CD8-positive, alpha-beta memory T cell (primary cell): ENCODE measurements around the gene GRM5. TPM values are rescaled to one million over a fixed set of nuclear protein-coding genes. Genes with fewer than 3 reads are reported as not detected.

Experiments
- CTCF ChIA-PET: fragments of 350-600 bp; sonication (Branson Sonifier 250); formaldehyde crosslinking; loops from one replicate; lab custom pipeline; 2021; ENCODE audit warnings: antibody characterized with exemption; lab: Charles Lee
- POLR2A ChIA-PET: fragments of 350-600 bp; sonication (Branson Sonifier 250); formaldehyde crosslinking; loops from one replicate; lab custom pipeline; 2021; ENCODE audit warnings: antibody characterized with exemption; lab: Charles Lee
- DNase-seq, 5 donors: peaks; one replicate each; pipeline versions ENCODE4 v3.0.0 to v3.0.0-alpha.2; 2020 to 2022; ENCODE audit warnings: mixed read lengths in 1 of 5
- H3K27ac ChIP-seq: one replicate; pipeline ENCODE4 v1.7.0; 2013; ENCODE audit warnings: low read depth, mild to moderate bottlenecking, low read length, moderate library complexity
- H3K27me3 ChIP-seq: 2 replicates; pipeline ENCODE4 v1.7.0; 2013; ENCODE audit warnings: low read length, mild to moderate bottlenecking; ENCODE audit not compliant: insufficient read depth, poor library complexity, severe bottlenecking
- H3K36me3 ChIP-seq: 2 replicates; pipeline ENCODE4 v1.7.0; 2013; ENCODE audit warnings: mild to moderate bottlenecking, low read length, moderate library complexity; ENCODE audit not compliant: insufficient read depth
- H3K4me1 ChIP-seq: 2 replicates; pipeline ENCODE4 v1.7.0; 2013; ENCODE audit warnings: mild to moderate bottlenecking, low read length, moderate library complexity; ENCODE audit not compliant: insufficient read depth
- H3K4me3 ChIP-seq: 2 replicates; pipeline ENCODE4 v1.7.0; 2013; ENCODE audit warnings: mild to moderate bottlenecking, low read length
- H3K9me3 ChIP-seq: 2 replicates; pipeline ENCODE4 v1.7.0; 2013; ENCODE audit warnings: mild to moderate bottlenecking, low read length
- H3K27ac Mint-ChIP-seq, 8 donors: one replicate each; pipeline ENCODE4 v1.8.0; 2020 to 2021; ENCODE audit warnings: mixed read lengths in 8 of 8, mild to moderate bottlenecking in 6 of 8, inconsistent platforms in 3 of 8, moderate library complexity in 3 of 8
- H3K27me3 Mint-ChIP-seq, 2 donors: one replicate each; pipeline ENCODE4 v1.8.0; 2020 to 2021; ENCODE audit warnings: mixed read lengths in 2 of 2, mild to moderate bottlenecking in 1 of 2, moderate library complexity in 1 of 2
- H3K36me3 Mint-ChIP-seq, 3 donors: one replicate each; pipeline ENCODE4 v1.8.0; 2020 to 2021; ENCODE audit warnings: mixed read lengths in 3 of 3, inconsistent platforms in 1 of 3, mild to moderate bottlenecking in 1 of 3
- H3K4me1 Mint-ChIP-seq, 3 donors: one replicate each; pipeline ENCODE4 v1.8.0; 2020 to 2021; ENCODE audit warnings: mixed read lengths in 3 of 3, inconsistent platforms in 1 of 3, mild to moderate bottlenecking in 1 of 3
- H3K4me3 Mint-ChIP-seq, 7 donors: one replicate each; pipeline ENCODE4 v1.8.0; 2020 to 2021; ENCODE audit warnings: mixed read lengths in 7 of 7, mild to moderate bottlenecking in 6 of 7, moderate library complexity in 4 of 7, inconsistent platforms in 2 of 7
- H3K9me3 Mint-ChIP-seq, 5 donors: one replicate each; pipeline ENCODE4 v1.8.0; 2020 to 2022; ENCODE audit warnings: mixed read lengths in 5 of 5, mild to moderate bottlenecking in 3 of 5, moderate library complexity in 2 of 5, inconsistent platforms in 1 of 5
- polyA plus RNA-seq: library from polyadenylated mRNA; unstranded; fragments of 300-500 nt; fragmentation: Illumina TruSeq; gene quantifications from one replicate; pipeline ENCODE4 v1.2.3, GENCODE V29; 2021
- total RNA-seq, 2 experiments: library from RNA; stranded (reverse); gene quantifications; one replicate each; pipeline ENCODE4 v1.2.3, GENCODE V29; 2021

GRM5 gene
- total and polyA plus RNA-seq, 3 experiments from 2014 or later, result not detected

- ChIA-PET CTCF (no interaction called here), POLR2A (no interaction called here)
- no peak overlapping the region for H3K27ac ChIP-seq
- peaks cover 11 to 16% of the 10 kb centered on the region in 2 donors for H3K27me3 Mint-ChIP-seq
- H3K4me3 Mint-ChIP-seq, result no peak overlapping the region
- H3K36me3 ChIP-seq, result no peaks in the 10 kb centered on the region
- H3K9me3 ChIP-seq, result no peaks in the 10 kb centered on the region
- H3K9me3 Mint-ChIP-seq, result no peaks in the 10 kb centered on the region
- H3K4me1 Mint-ChIP-seq, result no peaks in the 10 kb centered on the region
- H3K27me3 ChIP-seq, result no peaks in the 10 kb centered on the region
- no peaks in the 10 kb centered on the region for H3K36me3 Mint-ChIP-seq
- no peak for DNase-seq
- H3K4me1 ChIP-seq, result no peaks in the 10 kb centered on the region
- H3K4me3 ChIP-seq, result no peak overlapping the region
- H3K27ac Mint-ChIP-seq, result no peak overlapping the region
Measured at GRCh38 chr11:88576741-88577140, 489.0 kb downstream of the GRM5 start.

DNA sequence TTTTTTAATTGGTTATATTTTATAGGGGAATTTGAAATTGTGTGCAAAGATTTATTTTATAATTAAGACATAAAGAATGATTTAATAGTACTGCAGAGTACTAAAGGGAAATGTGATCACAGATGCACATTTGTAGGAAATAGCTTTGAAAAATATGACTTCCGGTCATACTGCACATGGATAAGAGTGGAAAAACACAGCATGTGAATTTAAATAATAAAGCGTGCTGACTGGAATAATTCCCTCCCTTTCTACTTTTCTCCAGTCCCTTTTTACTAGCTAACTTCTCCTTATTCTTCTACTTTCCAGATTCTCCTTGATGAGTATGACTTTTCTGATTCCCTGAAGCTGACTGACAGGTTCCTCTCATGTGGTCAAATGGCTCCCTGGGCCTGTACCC, 489.9 kb downstream of the GRM5 start:
- DNase-seq, result no peak
- Mint-ChIP-seq H3K4me3 (no peak overlapping the region), H3K4me1 (no peaks in the 10 kb centered on the region), H3K27me3 (peaks cover 8 to 16% of the 10 kb centered on the region in 2 donors), H3K9me3 (no peaks in the 10 kb centered on the region), H3K27ac (no peak overlapping the region), H3K36me3 (no peaks in the 10 kb centered on the region)
- no peaks in the 10 kb centered on the region for H3K4me1 ChIP-seq
- H3K27me3 ChIP-seq, result no peaks in the 10 kb centered on the region
- H3K36me3 ChIP-seq, result no peaks in the 10 kb centered on the region
- H3K27ac ChIP-seq, result no peak overlapping the region
- ChIA-PET CTCF (no interaction called here), POLR2A (no interaction called here)
- H3K4me3 ChIP-seq, result no peak overlapping the region
- H3K9me3 ChIP-seq, result no peaks in the 10 kb centered on the region

GRCh38 chr11:88569342-88569741, 496.4 kb downstream of the GRM5 start:
- Mint-ChIP-seq H3K4me1 (no peaks in the 10 kb centered on the region), H3K27ac (no peak overlapping the region), H3K4me3 (no peak overlapping the region), H3K27me3 (peaks cover 0 to 3% of the 10 kb centered on the region in 2 donors), H3K36me3 (no peaks in the 10 kb centered on the region), H3K9me3 (no peaks in the 10 kb centered on the region)
- Histone ChIP-seq H3K27ac (no peak overlapping the region), H3K36me3 (no peaks in the 10 kb centered on the region), H3K4me1 (no peaks in the 10 kb centered on the region), H3K9me3 (no peaks in the 10 kb centered on the region), H3K27me3 (no peaks in the 10 kb centered on the region), H3K4me3 (no peak overlapping the region)
- no peak for DNase-seq
- POLR2A ChIA-PET, result no interaction called here
- CTCF ChIA-PET, result interaction anchor here (0.7 kb wide), 1 partner anchor 14 kb away, joined by 3 read pairs; no protein-coding TSS in a partner anchor

GRCh38 chr11:88555829-88556202, 510.0 kb downstream of the GRM5 start:
- H3K36me3 Mint-ChIP-seq, result no peaks in the 10 kb centered on the region
- ChIA-PET POLR2A (no interaction called here), CTCF (no interaction called here)
- DNase-seq, result no peak
- Histone ChIP-seq H3K27ac (no peak overlapping the region), H3K4me1 (no peaks in the 10 kb centered on the region), H3K36me3 (no peaks in the 10 kb centered on the region), H3K4me3 (no peak overlapping the region), H3K9me3 (no peaks in the 10 kb centered on the region), H3K27me3 (no peaks in the 10 kb centered on the region)
- peaks cover 9 to 23% of the 10 kb centered on the region in 2 donors for H3K27me3 Mint-ChIP-seq
- no peaks in the 10 kb centered on the region for H3K9me3 Mint-ChIP-seq
- H3K4me1 Mint-ChIP-seq, result no peaks in the 10 kb centered on the region
- H3K4me3 Mint-ChIP-seq, result no peak overlapping the region
- H3K27ac Mint-ChIP-seq, result no peak overlapping the region

- Mint-ChIP-seq H3K4me1 (no peaks in the 10 kb centered on the region), H3K27ac (no peak overlapping the region), H3K27me3 (peaks cover 9 to 23% of the 10 kb centered on the region in 2 donors), H3K9me3 (no peaks in the 10 kb centered on the region), H3K36me3 (no peaks in the 10 kb centered on the region), H3K4me3 (no peak overlapping the region)
- DNase-seq, result no peak
- H3K27ac ChIP-seq, result no peak overlapping the region
- ChIA-PET CTCF (no interaction called here), POLR2A (no interaction called here)
- no peaks in the 10 kb centered on the region for H3K36me3 ChIP-seq
- H3K9me3 ChIP-seq, result no peaks in the 10 kb centered on the region
- H3K4me1 ChIP-seq, result no peaks in the 10 kb centered on the region
- H3K27me3 ChIP-seq, result no peaks in the 10 kb centered on the region
- H3K4me3 ChIP-seq, result no peak overlapping the region
Measured at GRCh38 chr11:88555018-88555828, 510.6 kb downstream of the GRM5 start.

DNA sequence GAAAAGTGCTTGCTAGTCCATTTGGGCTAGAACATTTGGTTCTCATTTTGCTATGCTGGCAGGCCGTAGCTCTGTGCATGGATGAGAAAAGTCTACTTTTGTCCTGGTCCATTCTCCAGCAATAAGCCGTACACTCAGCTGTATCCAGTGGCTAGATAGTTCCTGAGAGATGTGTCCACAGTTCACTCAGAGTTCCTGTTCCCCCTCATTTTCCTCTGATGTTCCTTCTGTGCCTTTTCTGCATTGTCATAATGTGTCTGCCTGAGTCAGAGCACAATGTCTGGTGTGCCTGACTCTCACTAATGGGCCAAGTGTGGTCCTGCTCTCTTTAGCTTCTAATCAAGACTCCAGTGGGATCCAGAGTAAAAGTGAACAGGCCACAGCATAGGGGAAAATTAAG, 512.6 kb downstream of the GRM5 start:
- Histone ChIP-seq H3K27ac (no peak overlapping the region), H3K36me3 (no peaks in the 10 kb centered on the region), H3K27me3 (no peaks in the 10 kb centered on the region), H3K9me3 (no peaks in the 10 kb centered on the region), H3K4me1 (no peaks in the 10 kb centered on the region), H3K4me3 (no peak overlapping the region)
- peaks cover 9 to 27% of the 10 kb centered on the region in 2 donors for H3K27me3 Mint-ChIP-seq
- POLR2A ChIA-PET, result no interaction called here
- no peak overlapping the region for H3K27ac Mint-ChIP-seq
- DNase-seq, result no peak
- no peaks in the 10 kb centered on the region for H3K4me1 Mint-ChIP-seq
- CTCF ChIA-PET, result interaction anchor here (1.2 to 2.5 kb wide), 6 partner anchors 9 to 537 kb away, joined by 3 to 18 read pairs (median 6); no protein-coding TSS in a partner anchor
- no peaks in the 10 kb centered on the region for H3K36me3 Mint-ChIP-seq
- H3K4me3 Mint-ChIP-seq, result no peak overlapping the region
- H3K9me3 Mint-ChIP-seq, result no peaks in the 10 kb centered on the region

- peak overlapping the region in 1 of 8 donors; percentile 39 for H3K27ac Mint-ChIP-seq
- no peaks in the 10 kb centered on the region for H3K36me3 Mint-ChIP-seq
- H3K4me3 Mint-ChIP-seq, result no peak overlapping the region
- H3K27ac ChIP-seq, result no peak overlapping the region
- no peaks in the 10 kb centered on the region for H3K9me3 ChIP-seq
- H3K36me3 ChIP-seq, result no peaks in the 10 kb centered on the region
- peak; percentile 4 to 57 (median 28) for DNase-seq
- peaks cover 9 to 27% of the 10 kb centered on the region in 2 donors for H3K27me3 Mint-ChIP-seq
- ChIA-PET CTCF (interaction anchor here (0.9 to 2.5 kb wide), 12 partner anchors 8 to 1200 kb away, joined by 3 to 18 read pairs (median 4); no protein-coding TSS in a partner anchor), POLR2A (no interaction called here)
- H3K9me3 Mint-ChIP-seq, result no peaks in the 10 kb centered on the region
- no peaks in the 10 kb centered on the region for H3K4me1 Mint-ChIP-seq
- no peaks in the 10 kb centered on the region for H3K27me3 ChIP-seq
- H3K4me1 ChIP-seq, result no peaks in the 10 kb centered on the region
- H3K4me3 ChIP-seq, result no peak overlapping the region
Measured at GRCh38 chr11:88552379-88553062, 513.3 kb downstream of the GRM5 start.

- Mint-ChIP-seq H3K27ac (no peak overlapping the region), H3K4me1 (peaks cover 2 to 6% (median 4%) of the 10 kb centered on the region in 3 donors), H3K9me3 (no peaks in the 10 kb centered on the region), H3K4me3 (no peak overlapping the region), H3K36me3 (no peaks in the 10 kb centered on the region), H3K27me3 (peaks cover 4 to 9% of the 10 kb centered on the region in 2 donors)
- ChIA-PET POLR2A (no interaction called here), CTCF (interaction anchor here (1.0 to 2.2 kb wide), 3 partner anchors 8 to 529 kb away, joined by 3 to 21 read pairs (median 3); no protein-coding TSS in a partner anchor)
- H3K36me3 ChIP-seq, result no peaks in the 10 kb centered on the region
- no peak for DNase-seq
- H3K4me3 ChIP-seq, result no peak overlapping the region
- H3K27me3 ChIP-seq, result no peaks in the 10 kb centered on the region
- H3K9me3 ChIP-seq, result no peaks in the 10 kb centered on the region
- no peak overlapping the region for H3K27ac ChIP-seq
- peaks cover 4% of the 10 kb centered on the region for H3K4me1 ChIP-seq
Measured at GRCh38 chr11:88544656-88545280, 521.0 kb downstream of the GRM5 start.
